Thoracic aorta (tissue), 2 donors: ENCODE measurements around the gene ARHGAP24. TPM values are rescaled to one million over a fixed set of nuclear protein-coding genes. Genes with fewer than 3 reads are reported as not detected.

Experiments used
- ATAC-seq: fragments of 150-250 bp; one replicate; pipeline ENCODE4 v1.8.0; 2017; ENCODE audit warnings: low read depth; ENCODE audit not compliant: insufficient number of reproducible peaks, low FRiP score
- DNase-seq: peaks from one replicate; pipeline ENCODE4 v3.0.0-alpha.2; 2020; ENCODE audit warnings: low spot score
- H3K27ac ChIP-seq, 2 donors: fragments of 200-600 bp; sonication (generic); 1 replicate in 1 of 2; 2 replicates in 1 of 2; pipeline ENCODE4 v1.5.1; 2016; ENCODE audit warnings: mild to moderate bottlenecking in 2 of 2, moderate library complexity in 2 of 2
- H3K27me3 ChIP-seq: fragments of 200-600 bp; sonication (generic); replicated peaks from 2 replicates; pipeline ENCODE4 v1.6.0; 2016; ENCODE audit warnings: mild to moderate bottlenecking; ENCODE audit not compliant: insufficient read depth
- H3K36me3 ChIP-seq: fragments of 200-600 bp; sonication (generic); one replicate; pipeline ENCODE4 v1.5.1; 2016
- H3K4me1 ChIP-seq, 2 donors: fragments of 200-600 bp; sonication (generic); 1 replicate in 1 of 2; 2 replicates in 1 of 2; pipeline versions ENCODE4 v1.5.1 to v1.6.0; 2016; ENCODE audit warnings: low read depth in 2 of 2, mild to moderate bottlenecking in 1 of 2; ENCODE audit not compliant: control insufficient read depth in 1 of 2
- H3K4me3 ChIP-seq: fragments of 200-600 bp; sonication (generic); 2 replicates; pipeline ENCODE4 v1.5.1; 2016; ENCODE audit warnings: mild to moderate bottlenecking
- H3K9me3 ChIP-seq: fragments of 200-600 bp; sonication (generic); 2 replicates; pipeline ENCODE4 v1.5.1; 2016
- total RNA-seq, 2 donors: library from RNA; depleted of rRNA; stranded (reverse); fragments of >200 nt; gene quantifications; one replicate each; pipeline versions ENCODE4 v1.1.0 to v1.2.3, GENCODE V29; 2016
- TF ChIP-seq, protein P1 (sequence below): fragments of 200-600 bp; sonication (generic); IDR thresholded peaks from one replicate; pipeline ENCODE4 v1.5.1; 2019; ENCODE audit warnings: antibody characterized with exemption

ARHGAP24 gene
- total RNA-seq, 2 donors from 2014 or later: 30.1 to 43.6 TPM

DNA sequence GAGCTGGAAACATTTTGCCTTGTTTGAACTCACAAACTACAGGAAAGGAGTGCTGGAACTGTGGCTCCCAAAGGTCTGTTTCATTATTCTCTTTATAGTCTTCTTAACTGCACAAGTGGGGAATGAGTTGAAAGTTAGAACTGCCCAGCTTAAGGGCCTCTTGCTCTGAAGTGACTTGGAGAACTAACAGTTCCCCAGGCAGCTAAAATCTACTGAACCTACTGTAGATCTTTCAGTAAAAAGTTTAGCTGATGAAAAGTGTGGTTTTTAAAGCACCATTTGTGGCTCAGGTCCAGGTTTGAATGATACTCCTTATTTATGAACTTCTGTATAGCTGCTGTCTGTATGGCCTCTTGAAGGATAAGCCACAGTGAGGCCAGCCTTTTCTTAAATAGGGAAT is 531.1 kb downstream of the ARHGAP24 start:
- Histone ChIP-seq H3K4me3 (no peak overlapping the region), H3K27ac (no peak overlapping the region), H3K4me1 (peaks cover 0 to 8% of the 10 kb centered on the region in 2 donors), H3K9me3 (no peaks in the 10 kb centered on the region), H3K36me3 (no peaks in the 10 kb centered on the region), H3K27me3 (no peaks in the 10 kb centered on the region)
- TF ChIP-seq, protein P1, sequence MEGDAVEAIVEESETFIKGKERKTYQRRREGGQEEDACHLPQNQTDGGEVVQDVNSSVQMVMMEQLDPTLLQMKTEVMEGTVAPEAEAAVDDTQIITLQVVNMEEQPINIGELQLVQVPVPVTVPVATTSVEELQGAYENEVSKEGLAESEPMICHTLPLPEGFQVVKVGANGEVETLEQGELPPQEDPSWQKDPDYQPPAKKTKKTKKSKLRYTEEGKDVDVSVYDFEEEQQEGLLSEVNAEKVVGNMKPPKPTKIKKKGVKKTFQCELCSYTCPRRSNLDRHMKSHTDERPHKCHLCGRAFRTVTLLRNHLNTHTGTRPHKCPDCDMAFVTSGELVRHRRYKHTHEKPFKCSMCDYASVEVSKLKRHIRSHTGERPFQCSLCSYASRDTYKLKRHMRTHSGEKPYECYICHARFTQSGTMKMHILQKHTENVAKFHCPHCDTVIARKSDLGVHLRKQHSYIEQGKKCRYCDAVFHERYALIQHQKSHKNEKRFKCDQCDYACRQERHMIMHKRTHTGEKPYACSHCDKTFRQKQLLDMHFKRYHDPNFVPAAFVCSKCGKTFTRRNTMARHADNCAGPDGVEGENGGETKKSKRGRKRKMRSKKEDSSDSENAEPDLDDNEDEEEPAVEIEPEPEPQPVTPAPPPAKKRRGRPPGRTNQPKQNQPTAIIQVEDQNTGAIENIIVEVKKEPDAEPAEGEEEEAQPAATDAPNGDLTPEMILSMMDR: no peak
- DNase-seq (no peak), ATAC-seq (no peak)

DNA sequence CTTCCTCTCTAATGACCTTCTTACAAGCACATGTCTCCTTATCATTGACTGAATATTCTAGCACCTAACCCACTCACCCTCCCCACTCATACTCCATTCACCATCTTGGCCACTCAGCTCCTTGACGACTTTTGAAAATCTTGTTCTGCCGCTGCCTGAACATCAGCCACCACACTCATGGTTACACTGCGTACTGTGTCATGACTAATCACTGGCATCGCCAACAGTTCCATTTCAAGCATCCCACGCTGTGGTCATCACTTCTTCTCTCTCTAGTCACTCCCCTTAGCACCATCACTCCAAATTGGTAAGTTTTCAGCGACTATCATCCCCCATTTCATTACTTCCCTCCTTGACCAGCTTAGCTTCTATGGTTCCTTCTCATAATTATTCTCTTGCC is 532.1 kb downstream of the ARHGAP24 start:
- DNase-seq (no peak), ATAC-seq (no peak)
- TF ChIP-seq, protein P1: no peak
- Histone ChIP-seq H3K27ac (no peak overlapping the region), H3K4me3 (no peak overlapping the region), H3K4me1 (peaks cover 7 to 12% of the 10 kb centered on the region in 2 donors), H3K36me3 (no peaks in the 10 kb centered on the region), H3K27me3 (no peaks in the 10 kb centered on the region), H3K9me3 (no peaks in the 10 kb centered on the region)

DNA sequence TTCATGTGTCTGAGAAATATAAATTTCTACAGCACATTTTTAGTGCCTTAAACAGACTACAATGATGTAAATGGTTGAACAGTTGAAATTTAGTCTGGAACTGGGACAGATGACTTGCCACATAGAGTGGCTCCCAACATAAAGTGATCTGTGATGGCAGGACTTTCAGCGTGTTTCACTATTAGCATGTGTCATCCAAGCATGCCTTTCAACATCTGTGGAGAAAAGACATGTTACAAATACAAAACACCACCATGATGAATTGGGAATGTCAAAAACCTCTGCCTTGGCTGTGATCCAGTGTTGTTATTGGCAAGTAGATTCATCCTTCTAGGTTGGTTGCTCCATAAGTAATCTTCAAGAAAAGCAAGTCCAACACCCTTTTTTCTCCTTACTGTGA is 536.2 kb downstream of the ARHGAP24 start:
- no peak overlapping the region for H3K27ac ChIP-seq
- no peaks in the 10 kb centered on the region for H3K27me3 ChIP-seq
- H3K4me3 ChIP-seq: no peak overlapping the region
- H3K9me3 ChIP-seq: no peaks in the 10 kb centered on the region
- TF ChIP-seq, protein P1: no peak
- H3K36me3 ChIP-seq: no peaks in the 10 kb centered on the region
- peak; percentile 21 for DNase-seq
- ATAC-seq: peak; percentile 17
- H3K4me1 ChIP-seq: peaks cover 30 to 45% of the 10 kb centered on the region in 2 donors

DNA sequence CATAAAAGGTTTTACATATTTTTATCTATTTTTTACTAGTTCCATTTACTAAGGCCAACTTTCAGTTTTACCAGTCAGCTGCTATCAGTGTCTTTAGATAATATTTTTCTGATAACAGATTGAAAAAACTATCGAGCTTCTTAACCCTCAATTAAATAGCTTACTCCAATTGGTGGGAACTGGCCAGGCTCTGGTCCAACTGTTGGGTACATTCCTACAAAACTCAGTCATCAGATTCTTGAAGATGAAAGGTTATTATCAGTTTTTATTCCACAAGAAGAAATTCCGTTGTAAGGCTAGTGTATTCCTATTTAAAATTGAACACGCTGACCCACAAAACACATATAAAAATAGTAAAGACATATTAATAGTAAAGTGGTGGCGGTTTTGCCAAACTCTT is 538.7 kb downstream of the ARHGAP24 start:
- TF ChIP-seq, protein P1: no peak
- Histone ChIP-seq H3K27ac (no peak overlapping the region), H3K9me3 (no peaks in the 10 kb centered on the region), H3K36me3 (no peaks in the 10 kb centered on the region), H3K4me1 (peaks cover 30 to 45% of the 10 kb centered on the region in 2 donors), H3K27me3 (no peaks in the 10 kb centered on the region), H3K4me3 (no peak overlapping the region)
- DNase-seq (no peak), ATAC-seq (no peak)

DNA sequence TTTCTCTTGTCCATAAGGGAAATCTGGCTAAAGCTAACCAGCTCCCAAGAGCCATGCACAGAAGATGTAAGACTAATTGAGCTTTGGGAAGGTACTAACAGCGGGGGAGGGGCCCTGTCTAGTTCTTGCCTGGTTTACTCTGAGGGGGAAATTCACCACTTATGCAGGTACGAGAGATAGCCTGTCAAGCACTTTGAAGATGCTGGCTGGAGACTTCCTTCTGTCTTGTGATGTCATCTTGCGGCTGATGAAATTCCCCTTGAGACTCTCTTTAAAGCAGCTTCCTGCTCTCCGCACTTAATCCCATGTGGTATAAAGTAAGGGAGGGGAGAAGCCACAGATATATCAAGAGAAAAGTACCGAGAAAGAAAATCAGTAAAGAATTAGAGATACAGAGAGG is 539.6 kb downstream of the ARHGAP24 start:
- DNase-seq (no peak), ATAC-seq (no peak)
- no peak overlapping the region for H3K4me3 ChIP-seq
- H3K36me3 ChIP-seq: no peaks in the 10 kb centered on the region
- no peaks in the 10 kb centered on the region for H3K27me3 ChIP-seq
- H3K4me1 ChIP-seq: peaks cover 30 to 45% of the 10 kb centered on the region in 2 donors
- no peaks in the 10 kb centered on the region for H3K9me3 ChIP-seq
- TF ChIP-seq, protein P1: no peak
- no peak overlapping the region for H3K27ac ChIP-seq
